ENCODE data around the gene EOMES.

Gene EOMES

DNA sequence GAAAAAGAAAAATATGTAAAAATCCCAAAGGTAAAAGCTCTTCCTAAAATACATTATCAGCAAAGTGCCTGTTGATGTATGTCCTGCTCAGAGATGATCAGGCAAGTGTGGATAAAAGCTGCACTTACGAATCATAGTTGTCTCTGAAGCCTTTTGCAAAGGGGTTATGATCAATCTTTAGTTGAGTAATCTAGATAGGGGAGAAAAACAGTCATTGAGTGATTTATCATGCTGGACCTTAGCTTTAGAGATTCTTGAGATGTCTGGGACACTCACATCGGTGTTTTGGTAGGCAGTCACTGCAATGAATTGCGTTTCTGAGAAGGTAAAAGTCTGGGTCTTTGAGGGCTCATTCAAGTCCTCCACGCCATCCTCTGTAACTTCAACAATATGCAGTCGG, 3.7 kb downstream of the EOMES start:
- Histone ChIP-seq H3K4me3 (ENCODE audit: low read depth, low read length) (no peak overlapping the region), H3K4me1 (no peaks in the 10 kb centered on the region), H3K36me3 (no peaks in the 10 kb centered on the region), H3K9me3 (no peaks in the 10 kb centered on the region), H3K27me3 (peaks cover 67% of the 10 kb centered on the region)
- no peak for DNase-seq
- TF ChIP-seq CTCF (IDR thresholded peaks at IDR 0.05; ENCODE audit: low read depth, low read length), result no peak

DNA sequence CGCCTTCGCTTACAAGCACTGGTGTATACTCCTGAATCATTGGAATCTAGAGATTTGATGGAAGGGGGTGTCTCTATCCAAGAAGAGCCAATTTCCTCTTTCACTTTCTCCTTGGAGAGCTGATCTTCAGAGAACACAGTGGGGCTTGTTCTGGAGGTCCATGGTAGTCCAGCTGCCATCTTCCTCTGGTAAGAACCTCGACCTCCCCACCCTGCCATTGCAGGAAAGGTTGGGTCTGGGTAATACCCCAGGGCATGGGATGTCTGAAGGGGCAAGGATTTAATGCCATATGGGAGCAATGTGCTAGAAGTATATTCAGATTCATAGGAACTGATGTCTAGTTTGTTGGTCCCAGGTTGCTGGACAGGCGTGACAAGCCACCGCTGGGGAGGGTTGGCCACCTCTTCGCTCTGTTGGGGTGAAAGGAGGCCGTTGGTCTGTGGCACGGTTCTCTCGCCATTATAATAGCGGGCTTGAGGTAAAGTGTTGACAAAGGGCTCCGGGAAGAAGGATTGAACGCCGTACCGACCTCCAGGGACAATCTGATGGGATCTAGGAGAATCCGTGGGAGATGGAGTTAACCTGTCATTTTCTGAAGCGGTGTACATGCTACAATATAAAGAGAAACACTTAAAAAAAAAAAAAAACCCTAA, 4.8 kb downstream of the EOMES start:
- H3K4me1 ChIP-seq, result no peaks in the 10 kb centered on the region
- no peaks in the 10 kb centered on the region for H3K9me3 ChIP-seq
- no peaks in the 10 kb centered on the region for H3K36me3 ChIP-seq
- H3K27me3 ChIP-seq, result peaks cover 68% of the 10 kb centered on the region
- no peak for TF ChIP-seq CTCF (IDR thresholded peaks at IDR 0.05; ENCODE audit: low read depth, low read length)
- no peak for DNase-seq
- H3K4me3 ChIP-seq (ENCODE audit: low read depth, low read length), result no peak overlapping the region

GRCh38 chr3:27716309-27716708, 5.8 kb downstream of the EOMES start:
- no peaks in the 10 kb centered on the region for H3K9me3 ChIP-seq
- H3K27me3 ChIP-seq, result peaks cover 61% of the 10 kb centered on the region
- no peak for TF ChIP-seq CTCF (IDR thresholded peaks at IDR 0.05; ENCODE audit: low read depth, low read length)
- no peak overlapping the region for H3K4me3 ChIP-seq (ENCODE audit: low read depth, low read length)
- H3K4me1 ChIP-seq, result no peaks in the 10 kb centered on the region
- H3K36me3 ChIP-seq, result no peaks in the 10 kb centered on the region
- no peak for DNase-seq

DNA sequence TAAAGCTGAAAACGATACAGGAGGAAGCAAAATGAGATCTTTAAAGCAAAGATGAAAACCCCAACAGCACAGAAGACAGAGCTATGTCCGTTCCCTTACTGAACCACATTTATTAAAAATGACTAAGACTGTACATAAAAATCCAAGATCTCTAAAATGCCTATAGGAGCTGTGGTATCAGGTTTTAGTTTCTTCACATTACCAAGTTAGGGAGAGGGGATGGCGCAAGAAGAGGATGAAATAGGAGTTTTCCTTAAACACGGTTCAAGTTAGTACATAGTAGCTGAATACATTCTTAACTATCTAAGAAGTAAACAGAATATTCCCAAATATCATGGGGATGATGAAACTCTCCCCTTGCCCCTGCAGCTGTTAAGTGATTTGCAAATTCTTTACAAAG, 6.3 kb downstream of the EOMES start:
- DNase-seq, result no peak
- Histone ChIP-seq H3K4me3 (ENCODE audit: low read depth, low read length) (no peak overlapping the region), H3K4me1 (no peaks in the 10 kb centered on the region), H3K27me3 (peaks cover 56% of the 10 kb centered on the region), H3K9me3 (no peaks in the 10 kb centered on the region), H3K36me3 (no peaks in the 10 kb centered on the region)
- no peak for TF ChIP-seq CTCF (IDR thresholded peaks at IDR 0.05; ENCODE audit: low read depth, low read length)

- Histone ChIP-seq H3K36me3 (no peaks in the 10 kb centered on the region), H3K9me3 (no peaks in the 10 kb centered on the region), H3K4me1 (no peaks in the 10 kb centered on the region), H3K4me3 (ENCODE audit: low read depth, low read length) (no peak overlapping the region), H3K27me3 (peaks cover 53% of the 10 kb centered on the region)
- DNase-seq, result no peak
- no peak for TF ChIP-seq CTCF (IDR thresholded peaks at IDR 0.05; ENCODE audit: low read depth, low read length)
Observed at GRCh38 chr3:27715454-27715806, 6.7 kb downstream of the EOMES start.

DNA sequence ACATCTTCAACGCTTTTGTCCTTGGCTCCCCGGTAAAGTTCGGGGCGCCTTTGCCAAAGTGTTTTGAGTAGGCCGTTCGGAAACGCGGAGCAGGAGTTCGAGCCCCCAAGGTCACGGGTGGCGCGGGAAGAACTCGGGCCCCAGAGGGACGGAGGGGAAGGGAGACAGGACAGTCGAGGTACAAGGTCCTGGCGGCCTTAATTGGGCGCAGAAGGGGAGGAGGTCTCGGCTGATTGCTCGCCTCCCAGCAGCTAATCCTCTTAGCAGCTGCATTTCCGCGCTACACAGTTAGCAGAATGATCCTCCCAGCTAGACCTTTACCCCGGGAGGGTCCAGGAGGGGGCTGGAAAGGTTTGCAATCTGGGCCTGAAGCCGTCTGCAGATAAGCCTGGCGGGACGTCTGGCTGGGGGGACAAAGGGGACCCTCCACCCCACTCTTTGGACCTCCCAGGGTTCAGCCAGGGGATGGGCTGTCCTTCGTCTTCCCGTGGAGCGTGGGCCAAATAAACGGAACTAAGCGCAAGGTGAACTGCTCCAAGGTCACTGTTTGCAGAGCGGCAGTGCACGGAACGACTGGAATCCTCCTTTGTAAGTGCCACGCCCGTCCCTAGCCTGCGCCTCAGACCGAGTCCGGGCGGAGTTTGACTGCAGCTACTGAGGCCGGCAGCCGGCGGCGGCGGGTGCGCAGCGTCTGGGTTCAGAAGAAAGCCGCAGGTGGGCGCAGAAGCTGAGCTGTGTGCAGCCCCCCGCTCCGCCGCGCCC, 7.2 kb downstream of the EOMES start:
- peaks cover 53% of the 10 kb centered on the region for H3K27me3 ChIP-seq
- DNase-seq, result no peak
- no peaks in the 10 kb centered on the region for H3K4me1 ChIP-seq
- H3K36me3 ChIP-seq, result no peaks in the 10 kb centered on the region
- no peak for TF ChIP-seq CTCF (IDR thresholded peaks at IDR 0.05; ENCODE audit: low read depth, low read length)
- no peaks in the 10 kb centered on the region for H3K9me3 ChIP-seq
- H3K4me3 ChIP-seq (ENCODE audit: low read depth, low read length), result no peak overlapping the region

All from BE2C (cell line).